Loucy (cell line): ENCODE results near the gene HDGFL2.

Experiments used
- EZH2phosphoT487 ChIP-seq: fragments of 200-600 bp; IDR thresholded peaks from 2 replicates; pipeline ENCODE4 v1.6.1; 2018; ENCODE audit warnings: antibody characterized with exemption, mild to moderate bottlenecking, moderate library complexity, borderline replicate concordance
- TF ChIP-seq, protein P1 (sequence below): fragments of 200-600 bp; sonication (generic); conservative IDR thresholded peaks from 2 replicates; pipeline ENCODE4 v1.5.1; 2014; ENCODE audit warnings: mild to moderate bottlenecking, antibody characterized with exemption, low read length

DNA sequence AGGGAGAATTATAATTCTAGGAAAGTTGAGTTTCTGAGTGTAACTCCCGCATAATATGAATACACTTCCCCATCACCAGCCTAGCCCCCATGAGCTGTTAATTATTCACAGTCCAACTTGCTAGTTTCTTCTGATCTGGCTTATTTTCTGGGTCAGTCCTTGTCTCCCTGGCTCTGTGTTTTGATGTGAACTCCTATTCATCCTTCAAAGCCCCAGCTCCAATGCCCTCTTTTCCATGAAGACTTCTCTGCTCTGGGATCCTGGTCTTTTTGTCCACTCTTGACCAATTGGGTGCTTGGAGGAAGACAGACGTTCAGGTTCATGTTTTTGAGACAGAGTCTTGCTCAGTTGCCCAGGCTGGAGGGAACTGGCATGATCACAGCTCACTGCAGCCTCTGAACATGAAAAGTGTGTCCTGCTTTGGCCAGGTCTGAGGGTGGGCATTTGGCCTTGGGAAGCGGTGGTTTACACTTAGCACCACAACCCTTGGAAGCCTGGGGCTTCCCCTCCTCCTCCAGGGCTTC, 67.1 kb downstream of the HDGFL2 start:
- TF ChIP-seq, protein P1, sequence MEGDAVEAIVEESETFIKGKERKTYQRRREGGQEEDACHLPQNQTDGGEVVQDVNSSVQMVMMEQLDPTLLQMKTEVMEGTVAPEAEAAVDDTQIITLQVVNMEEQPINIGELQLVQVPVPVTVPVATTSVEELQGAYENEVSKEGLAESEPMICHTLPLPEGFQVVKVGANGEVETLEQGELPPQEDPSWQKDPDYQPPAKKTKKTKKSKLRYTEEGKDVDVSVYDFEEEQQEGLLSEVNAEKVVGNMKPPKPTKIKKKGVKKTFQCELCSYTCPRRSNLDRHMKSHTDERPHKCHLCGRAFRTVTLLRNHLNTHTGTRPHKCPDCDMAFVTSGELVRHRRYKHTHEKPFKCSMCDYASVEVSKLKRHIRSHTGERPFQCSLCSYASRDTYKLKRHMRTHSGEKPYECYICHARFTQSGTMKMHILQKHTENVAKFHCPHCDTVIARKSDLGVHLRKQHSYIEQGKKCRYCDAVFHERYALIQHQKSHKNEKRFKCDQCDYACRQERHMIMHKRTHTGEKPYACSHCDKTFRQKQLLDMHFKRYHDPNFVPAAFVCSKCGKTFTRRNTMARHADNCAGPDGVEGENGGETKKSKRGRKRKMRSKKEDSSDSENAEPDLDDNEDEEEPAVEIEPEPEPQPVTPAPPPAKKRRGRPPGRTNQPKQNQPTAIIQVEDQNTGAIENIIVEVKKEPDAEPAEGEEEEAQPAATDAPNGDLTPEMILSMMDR, result no peak
- no peak for TF ChIP-seq EZH2phosphoT487
